Hepatocyte (in vitro differentiated cells): ENCODE measurements around the gene N4BP3. TPM values are rescaled to one million over a fixed set of nuclear protein-coding genes. Genes with fewer than 3 reads are reported as not detected.

Experiments
- DNase-seq: peaks from one replicate; pipeline ENCODE4 v3.0.0-alpha.2; 2016; ENCODE audit warnings: low spot score
- H2AFZ ChIP-seq: fragments of 200-600 bp; sonication (generic); 2 replicates; pipeline ENCODE4 v1.6.0; 2016; ENCODE audit warnings: antibody characterized with exemption, mild to moderate bottlenecking
- H3K27ac ChIP-seq: fragments of 200-600 bp; sonication (generic); 2 replicates; pipeline ENCODE4 v1.5.1; 2016; ENCODE audit warnings: mild to moderate bottlenecking
- H3K27me3 ChIP-seq: fragments of 200-600 bp; sonication (generic); 2 replicates; pipeline ENCODE4 v1.6.1; 2016
- H3K36me3 ChIP-seq: fragments of 200-600 bp; sonication (generic); replicated peaks from 2 replicates; pipeline ENCODE4 v1.5.1; 2016; ENCODE audit warnings: low read depth; ENCODE audit not compliant: insufficient read depth
- H3K4me1 ChIP-seq: fragments of 200-600 bp; sonication (generic); 2 replicates; pipeline ENCODE4 v1.5.1; 2016; ENCODE audit warnings: mild to moderate bottlenecking, moderate library complexity; ENCODE audit not compliant: insufficient read depth
- H3K4me2 ChIP-seq: fragments of 200-600 bp; sonication (generic); 2 replicates; pipeline ENCODE4 v1.6.0; 2016
- H3K4me3 ChIP-seq: fragments of 200-600 bp; sonication (generic); 2 replicates; pipeline ENCODE4 v1.5.1; 2016; ENCODE audit warnings: mild to moderate bottlenecking
- H3K79me2 ChIP-seq: fragments of 200-600 bp; sonication (generic); 2 replicates; pipeline ENCODE4 v1.6.0; 2017; ENCODE audit warnings: mild to moderate bottlenecking
- H3K9me2 ChIP-seq: fragments of 200-600 bp; sonication (generic); replicated peaks from 2 replicates; pipeline ENCODE4 v1.6.0; 2017; ENCODE audit warnings: mild to moderate bottlenecking; ENCODE audit not compliant: insufficient read depth
- H3K9me3 ChIP-seq: fragments of 200-600 bp; sonication (generic); 2 replicates; pipeline ENCODE4 v1.5.1; 2016; ENCODE audit warnings: low read depth, mild to moderate bottlenecking
- H4K20me1 ChIP-seq: fragments of 200-600 bp; sonication (generic); 2 replicates; pipeline ENCODE4 v1.6.0; 2016; ENCODE audit warnings: mild to moderate bottlenecking; ENCODE audit not compliant: insufficient read depth, poor library complexity, severe bottlenecking
- CTCF ChIP-seq: fragments of 200-600 bp; sonication (generic); IDR thresholded peaks from 2 replicates; pipeline ENCODE4 v1.5.1; 2016; ENCODE audit warnings: antibody characterized with exemption, mild to moderate bottlenecking; ENCODE audit not compliant: poor library complexity
- EZH2 ChIP-seq: fragments of 200-600 bp; sonication (generic); IDR thresholded peaks from 2 replicates; pipeline ENCODE4 v1.6.1; 2016; ENCODE audit warnings: antibody characterized with exemption, mild to moderate bottlenecking, borderline replicate concordance
- EZH2phosphoT487 ChIP-seq: fragments of 200-600 bp; sonication (generic); IDR thresholded peaks from one replicate; pipeline ENCODE4 v1.6.1; 2018; ENCODE audit warnings: antibody characterized with exemption, mild to moderate bottlenecking, low read depth, moderate library complexity; ENCODE audit not compliant: unreplicated experiment, severe bottlenecking
- WGBS: methylation state at CpG from one replicate; pipeline ENCODE4 v1.1.6; 2016; ENCODE audit warnings: low lambda C conversion rate; ENCODE audit errors: missing lambda C conversion rate; 5-methylcytosine and 5-hydroxymethylcytosine counted together
- polyA plus RNA-seq: library from polyadenylated mRNA; unstranded; fragments of >200 nt; fragmentation: Nextera tagmentation; extraction: Ambion mirVana; gene quantifications from 2 replicates; pipeline ENCODE4 v1.2.1, GENCODE V29; 2016
- total RNA-seq: library from RNA; depleted of rRNA; stranded (reverse); fragments of >200 nt; gene quantifications from 2 replicates; pipeline ENCODE4 v1.2.3, GENCODE V29; 2014

N4BP3 gene
- total and polyA plus RNA-seq, 2 experiments from 2014 or later: 1.6 to 2.3 TPM

GRCh38 chr5:178130576-178131445, 17.5 kb downstream of the N4BP3 start, which contains the start of gene RMND5B:
TSS of gene RMND5B (plus strand) at chr5:178131014. CDS start at chr5:178138120, 7,106 bp downstream.
- under 1% methylated on average over 81 of the region's 102 CpGs for WGBS
- H3K4me1 ChIP-seq: peaks cover 9% of the 10 kb centered on the region
- H3K79me2 ChIP-seq: peaks cover 26% of the 10 kb centered on the region

GRCh38 chr5:178131446-178131996, 18.2 kb downstream of the N4BP3 start:
- Histone ChIP-seq H3K4me1 (peaks cover 9% of the 10 kb centered on the region), H4K20me1 (no peaks in the 10 kb centered on the region), H3K9me3 (no peaks in the 10 kb centered on the region), H3K9me2 (no peaks in the 10 kb centered on the region), H3K27me3 (no peaks in the 10 kb centered on the region), H3K79me2 (peaks cover 27% of the 10 kb centered on the region), H3K4me3 (peak overlapping the region; percentile 99), H3K4me2 (peak overlapping the region; percentile 95), H3K36me3 (no peaks in the 10 kb centered on the region), H3K27ac (peak overlapping the region; percentile 99), H2AFZ (peak overlapping the region; percentile 94)
- TF ChIP-seq EZH2 (no peak), CTCF (no peak), EZH2phosphoT487 (no peak)
- 23% methylated on average over 10 of the region's 10 CpGs for WGBS
- DNase-seq: no peak

More at GRCh38 chr5:178130576-178131445, 17.5 kb downstream of the N4BP3 start, which contains the start of gene RMND5B:
- no peak for TF ChIP-seq CTCF
- no peak for TF ChIP-seq EZH2
- TF ChIP-seq EZH2phosphoT487: no peak
- Histone ChIP-seq H3K4me3 (peak within 1 kb of the TSS; percentile 99), H3K9me3 (no peaks in the 10 kb centered on the region), H3K9me2 (no peaks in the 10 kb centered on the region), H4K20me1 (no peaks in the 10 kb centered on the region), H2AFZ (peak within 1 kb of the TSS; percentile 99), H3K27me3 (no peaks in the 10 kb centered on the region), H3K36me3 (no peaks in the 10 kb centered on the region), H3K27ac (peak within 1 kb of the TSS; percentile 99), H3K4me2 (peak within 1 kb of the TSS; percentile 95)
- DNase-seq: peak; percentile 95

GRCh38 chr5:178136990-178137389, 23.7 kb downstream of the N4BP3 start:
- Histone ChIP-seq H3K4me2 (no peak overlapping the region), H3K9me2 (no peaks in the 10 kb centered on the region), H3K27me3 (no peaks in the 10 kb centered on the region), H3K27ac (no peak overlapping the region), H3K9me3 (no peaks in the 10 kb centered on the region), H3K36me3 (no peaks in the 10 kb centered on the region), H3K79me2 (peaks cover 21% of the 10 kb centered on the region), H3K4me3 (no peak overlapping the region), H3K4me1 (no peaks in the 10 kb centered on the region), H2AFZ (no peak overlapping the region), H4K20me1 (no peaks in the 10 kb centered on the region)
- TF ChIP-seq EZH2: no peak
- no peak for TF ChIP-seq CTCF
- no peak for TF ChIP-seq EZH2phosphoT487
- WGBS: 89% methylated on average over 10 of the region's 10 CpGs
- no peak for DNase-seq
